ENCODE measurements around the gene CACNA1C.

CACNA1C gene

GRCh38 chr12:2302711-2303580, 250.2 kb downstream of the CACNA1C start:
- no peak for DNase-seq

DNA sequence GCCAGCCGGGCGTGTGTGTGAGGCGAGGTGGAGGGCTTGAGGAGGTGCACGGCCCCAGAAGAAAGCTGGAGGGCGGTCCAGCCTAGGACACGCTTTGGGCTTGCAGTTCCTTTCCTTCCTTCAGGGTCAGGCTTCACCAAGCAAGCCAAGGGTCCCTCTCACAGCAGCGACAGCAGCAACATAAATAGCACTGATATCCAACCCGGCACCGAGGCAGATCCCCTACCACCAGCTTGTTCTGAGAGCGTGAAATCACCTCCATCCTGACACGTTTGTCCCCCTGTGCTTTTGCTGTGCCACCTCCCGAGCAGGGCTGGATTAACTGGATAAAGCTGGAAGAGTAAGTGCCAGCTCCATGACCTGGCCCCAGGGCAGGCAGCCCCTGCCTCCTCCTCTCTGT, 251.4 kb downstream of the CACNA1C start:
- no peak for DNase-seq

DNA sequence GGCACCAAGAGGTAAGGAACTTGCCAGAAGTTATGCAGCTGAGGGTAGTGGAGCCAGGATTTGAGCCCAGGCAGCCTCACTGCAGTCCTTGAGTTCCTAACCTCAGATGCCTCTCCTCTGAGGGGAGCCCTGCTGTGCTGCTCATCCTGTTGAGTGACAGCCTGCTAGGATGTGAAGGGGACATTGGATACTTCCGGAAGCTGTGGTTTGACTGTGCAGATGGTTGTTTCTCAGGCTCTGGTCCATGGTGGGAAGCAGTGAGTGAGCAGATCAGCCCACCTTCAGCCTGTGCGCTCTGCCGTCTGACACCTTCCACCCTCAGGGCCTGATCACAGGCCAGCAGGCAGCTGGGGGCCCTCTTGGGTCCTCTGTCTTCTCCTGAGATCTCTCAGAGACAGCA, 253.2 kb downstream of the CACNA1C start:
- peak; percentile 67 for DNase-seq

- no peak for DNase-seq
Observed at GRCh38 chr12:2306735-2307134, 253.9 kb downstream of the CACNA1C start.

GRCh38 chr12:2307550-2307949, 254.8 kb downstream of the CACNA1C start:
- DNase-seq, result no peak

GRCh38 chr12:2309647-2310046, 256.9 kb downstream of the CACNA1C start:
- no peak for DNase-seq

DNA sequence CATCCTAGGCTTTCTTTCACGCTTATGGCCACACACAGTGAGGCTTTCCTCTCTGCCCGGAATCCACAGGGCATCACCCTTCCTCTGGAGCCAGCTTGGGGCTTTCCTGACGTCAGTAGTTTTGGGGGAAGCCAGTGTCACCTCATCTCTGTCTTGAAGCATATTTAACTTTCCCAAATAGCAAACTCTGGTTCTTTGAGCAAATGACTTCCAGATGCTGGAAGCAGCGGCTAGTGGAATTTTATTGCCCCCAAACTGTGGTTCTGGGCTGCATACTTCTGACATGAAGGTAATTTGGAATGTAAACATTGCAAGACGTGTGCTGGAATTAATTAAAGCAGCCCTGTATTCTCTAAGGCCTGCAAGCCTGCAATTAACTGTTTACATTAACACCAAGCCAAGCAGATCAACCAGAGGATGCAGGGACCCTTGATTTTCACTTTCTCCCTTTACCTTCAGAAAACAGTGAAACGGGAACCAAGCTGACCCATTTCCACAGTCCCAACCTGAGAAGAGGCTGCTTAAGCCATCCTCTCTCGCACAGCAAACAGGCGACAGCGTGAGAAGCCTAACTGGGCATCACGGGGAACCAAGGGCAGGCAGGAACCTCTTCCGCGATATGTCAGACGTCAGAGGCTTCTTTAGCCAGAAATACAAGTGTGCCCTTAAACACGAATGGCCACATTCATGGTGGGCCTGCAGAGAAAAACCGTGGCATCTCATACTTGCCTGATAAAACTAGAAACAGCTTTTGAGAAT, 258.4 kb downstream of the CACNA1C start:
- peak; percentile 96 for DNase-seq

GRCh38 chr12:2312175-2312574, 259.4 kb downstream of the CACNA1C start:
- no peak for DNase-seq

DNA sequence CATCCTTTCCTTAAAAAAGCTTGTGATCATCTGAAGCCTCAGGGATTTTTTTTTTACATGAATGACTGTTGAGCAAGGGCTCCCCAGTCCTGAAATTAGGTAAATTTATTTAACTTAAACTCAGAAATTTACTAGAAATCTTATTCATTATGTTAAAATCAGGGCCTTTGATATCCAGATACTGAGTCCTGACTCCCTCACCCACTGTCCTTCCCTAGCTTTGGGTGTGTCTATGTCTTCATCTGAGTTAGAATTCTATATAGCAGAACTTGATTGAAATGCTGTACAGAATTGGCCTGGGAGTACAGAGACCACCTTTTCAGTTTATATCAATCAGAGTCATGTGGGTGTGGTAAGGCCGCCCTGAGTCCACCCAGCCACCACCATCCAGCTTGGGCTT, 260.0 kb downstream of the CACNA1C start:
- DNase-seq, result no peak

DNA sequence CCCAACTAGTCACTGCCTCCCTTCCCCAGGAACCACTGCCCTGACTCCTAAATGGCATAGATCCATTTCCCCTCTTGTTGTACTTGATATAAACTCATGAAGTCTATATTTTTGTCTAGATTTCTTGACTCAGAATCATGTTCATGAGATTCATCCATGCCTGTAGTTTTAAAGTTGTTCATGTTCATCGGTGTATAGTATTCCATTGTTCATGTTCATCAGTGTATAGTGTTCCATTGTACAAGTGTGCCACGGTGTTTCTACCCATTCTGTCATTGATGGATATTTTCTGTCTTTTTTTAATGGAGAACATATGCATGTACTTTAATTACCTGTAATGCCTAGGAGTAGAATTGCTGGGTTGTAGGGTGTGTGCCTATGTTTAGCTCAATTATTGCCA, 261.7 kb downstream of the CACNA1C start:
- no peak for DNase-seq

DNA sequence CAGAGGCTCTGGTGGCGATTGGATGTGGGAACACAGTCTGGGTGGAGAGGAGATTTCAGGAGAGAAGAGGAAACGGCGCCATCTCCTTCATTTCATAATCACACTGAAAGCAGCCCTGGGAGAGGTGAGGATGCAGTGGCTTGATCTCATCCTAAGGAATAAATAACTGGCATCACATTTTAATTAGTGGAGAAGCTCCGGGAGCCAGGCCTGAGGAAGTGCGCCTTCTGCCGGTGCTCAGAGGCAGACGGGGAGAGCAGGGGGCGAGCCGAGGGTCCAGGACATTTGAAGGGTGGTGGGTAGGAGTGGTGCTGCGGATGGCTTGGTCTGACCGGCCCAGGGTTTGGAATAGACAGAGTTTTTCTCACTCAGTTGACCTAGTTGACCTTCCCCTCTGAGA, 265.0 kb downstream of the CACNA1C start:
- DNase-seq, result no peak

DNA sequence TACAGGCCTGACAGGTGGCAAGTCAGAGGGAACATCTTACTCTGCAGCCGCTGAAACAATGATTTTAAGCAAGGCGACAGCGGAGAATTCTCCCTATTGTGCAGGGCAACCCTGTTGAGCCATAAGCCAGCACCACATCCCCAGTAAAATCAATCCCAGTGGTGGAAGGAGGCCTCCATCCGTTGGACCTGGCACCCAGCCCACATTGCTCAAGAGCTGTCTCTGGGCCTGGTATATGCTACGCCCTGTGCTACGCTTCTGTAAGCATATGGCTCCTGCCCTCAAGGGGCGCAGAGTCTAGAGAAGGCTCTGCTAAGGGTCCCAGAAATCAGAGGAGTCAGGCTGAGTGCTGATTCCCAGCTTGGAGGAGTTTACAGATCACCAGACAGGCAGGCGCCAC, 265.5 kb downstream of the CACNA1C start:
- peak; percentile 27 for DNase-seq

GRCh38 chr12:2319136-2319535, 266.3 kb downstream of the CACNA1C start:
- DNase-seq, result no peak

GRCh38 chr12:2319737-2320506, 267.1 kb downstream of the CACNA1C start:
- peak; percentile 85 for DNase-seq

GRCh38 chr12:2320841-2321240, 268.1 kb downstream of the CACNA1C start:
- DNase-seq, result no peak

DNA sequence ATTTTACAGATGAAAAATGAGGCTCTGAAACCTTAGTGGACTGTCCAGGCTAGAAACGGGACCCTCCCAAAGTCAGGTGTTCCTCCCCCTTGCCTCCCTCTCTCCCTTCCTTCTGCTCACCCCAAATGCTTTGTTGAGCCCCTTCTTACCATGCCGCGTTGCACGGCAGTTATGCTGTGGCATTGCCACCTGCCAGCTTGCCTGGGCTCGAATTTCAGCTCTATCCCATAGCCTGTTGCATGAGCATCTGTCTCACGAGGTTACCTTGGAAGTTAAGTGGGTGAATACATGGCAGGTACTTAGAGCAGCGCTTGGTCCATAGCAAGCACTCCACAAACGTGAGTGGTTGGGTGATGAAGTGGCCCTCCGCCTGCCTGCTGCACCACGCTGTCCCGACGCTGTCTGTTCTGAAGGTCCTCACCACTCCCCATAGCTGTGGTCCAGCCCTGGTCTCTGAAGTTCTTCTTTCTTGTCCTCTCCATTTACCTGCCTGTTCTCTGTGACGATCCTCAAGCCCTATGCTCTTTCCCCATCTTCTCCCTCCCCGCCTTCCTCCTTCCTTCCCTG, 269.9 kb downstream of the CACNA1C start:
- no peak for DNase-seq

- peak; percentile 28 for DNase-seq
Observed at GRCh38 chr12:2323532-2324255, 270.9 kb downstream of the CACNA1C start.

DNA sequence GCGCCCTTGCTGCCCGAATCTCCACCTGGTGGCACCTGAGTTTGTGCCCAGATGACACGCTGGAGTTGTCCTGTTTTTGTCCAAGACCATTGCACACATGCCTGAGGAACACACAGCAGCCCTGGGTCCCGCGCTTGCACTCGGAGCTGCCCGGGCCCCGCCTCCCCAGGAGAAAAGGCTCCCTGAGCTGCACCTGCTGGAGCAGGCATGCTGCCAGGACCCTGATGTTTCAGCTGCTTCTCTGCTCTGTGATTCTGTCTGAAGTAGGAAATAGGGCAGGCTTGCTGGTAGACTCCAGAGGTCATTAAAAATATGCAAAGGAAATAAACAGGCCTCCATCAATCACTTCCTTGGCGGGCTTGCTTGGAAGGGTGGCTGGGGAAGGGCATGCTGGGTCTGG, 271.6 kb downstream of the CACNA1C start:
- peak; percentile 25 for DNase-seq

DNA sequence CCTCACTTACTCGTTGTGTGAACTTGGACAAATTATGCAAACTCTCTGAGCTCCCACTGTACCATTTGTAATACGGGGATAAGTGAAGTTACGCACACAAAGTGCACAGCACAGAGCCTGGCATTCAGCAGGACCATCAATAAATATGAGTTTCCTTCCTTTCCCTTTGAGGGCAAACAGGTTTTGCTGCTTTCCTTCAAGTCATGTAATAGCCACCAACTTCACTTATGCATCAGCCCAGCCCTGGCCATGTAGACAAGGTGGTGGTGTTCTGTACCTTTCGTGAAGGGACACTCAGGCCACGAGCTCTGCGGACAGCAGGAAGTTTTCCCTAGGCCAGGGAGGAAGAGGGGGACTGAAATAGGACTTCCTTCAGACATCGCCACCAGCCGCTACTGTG, 272.7 kb downstream of the CACNA1C start:
- DNase-seq, result no peak

GRCh38 chr12:2326470-2326869, 273.7 kb downstream of the CACNA1C start:
- DNase-seq, result no peak

DNA sequence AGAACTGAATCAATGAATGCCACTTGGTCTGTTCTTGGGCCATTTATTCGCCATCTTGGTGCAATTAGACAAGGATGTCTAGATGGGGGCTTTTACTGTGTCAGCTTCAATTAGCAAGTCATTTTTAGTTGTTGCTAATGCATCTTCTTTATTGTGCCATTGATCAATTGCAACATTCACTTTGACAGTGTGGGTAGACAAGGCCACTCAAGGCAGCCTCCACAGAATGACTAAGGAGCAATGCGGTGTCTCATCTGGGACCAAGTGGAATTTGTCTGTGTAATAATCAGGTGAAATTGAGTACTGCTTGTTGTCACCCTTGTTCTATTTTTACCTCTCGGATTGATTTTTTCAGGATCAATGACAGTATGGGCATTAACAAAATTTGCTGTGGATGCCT, 275.9 kb downstream of the CACNA1C start:
- DNase-seq, result no peak

DNA sequence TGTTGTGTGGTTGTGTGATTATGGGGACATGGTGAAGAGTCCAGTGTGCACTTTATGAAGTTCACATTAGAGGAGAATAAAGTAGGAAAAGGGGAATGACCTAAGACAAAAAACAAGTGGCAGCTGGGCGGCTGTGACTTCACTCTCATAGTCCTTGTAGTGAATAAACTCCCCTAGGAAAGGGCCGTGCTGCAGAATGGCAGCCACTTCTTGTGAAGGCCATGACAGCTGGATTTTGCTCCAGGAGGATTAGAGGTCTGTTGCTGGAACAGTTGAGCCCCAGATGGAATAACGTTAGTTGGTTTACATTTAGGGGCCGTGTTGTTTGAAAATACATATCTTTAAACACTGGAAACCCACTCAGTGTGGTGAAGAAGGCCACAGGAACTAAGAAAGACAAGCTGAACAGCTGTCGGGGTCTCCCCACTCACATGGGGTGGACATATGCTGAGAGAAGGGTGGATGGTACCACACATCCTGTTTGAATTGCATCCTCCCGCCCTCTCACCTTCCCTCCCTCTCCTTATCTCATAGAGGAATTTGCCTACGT, 276.9 kb downstream of the CACNA1C start:
- no peak for DNase-seq
